K562 (cell line): ENCODE data around the gene SOX8. TPM values are rescaled to one million over a fixed set of nuclear protein-coding genes. Genes with fewer than 3 reads are reported as not detected.

Experiments used
- ATAC-seq: fragments of 200-7000 bp; cut with Tn5 transposase; 3 replicates; pipeline ENCODE4 v1.9.1; 2020; ENCODE audit warnings: moderate library complexity
- BruUV-seq: library from RNA; stranded (reverse); fragments of 400-500 nt; replicated peaks from 2 replicates; lab custom pipeline; 2021; lab: Mats Ljungman, UMichigan
- CTCF ChIA-PET: fragments of 300-600 bp; formaldehyde crosslinking; extraction: SDS; loops from one replicate; lab custom pipeline; 2021; ENCODE audit warnings: low intra/inter-chr PET ratio; lab: Yijun Ruan, JAX
- POLR2A ChIA-PET: fragments of 300-600, 350-650 bp; sonication (Branson Sonifier 250); formaldehyde crosslinking; extraction: SDS; loops from one replicate; lab custom pipeline; 2021; ENCODE audit warnings: antibody characterized with exemption, inconsistent platforms; lab: Yijun Ruan, JAX
- DNase-seq, 4 experiments: peaks; one replicate each; pipeline versions ENCODE4 v3.0.0 to v3.0.0-alpha.2; 2011 to 2018; ENCODE audit warnings: low spot score in 3 of 4, mixed read lengths in 3 of 4; ENCODE audit errors: extremely low read depth in 1 of 4
- FAIRE-seq: peaks from 2 replicates; lab custom pipeline; 2011; peaks lifted over from hg19 to GRCh38; lab: Jason Lieb, UNC
- H2AFZ ChIP-seq: 2 replicates; pipeline ENCODE4 v1.6.0; 2011; ENCODE audit warnings: low read depth, low read length, control low read depth, inconsistent platforms
- H3K27ac ChIP-seq: fragments of 200-600 bp; 3 replicates; pipeline ENCODE4 v1.8.0; 2011; ENCODE audit warnings: low read depth, mild to moderate bottlenecking, control low read depth, inconsistent platforms, low read length, moderate library complexity, mixed read lengths; ENCODE audit errors: extremely low read depth
- H3K27me3 ChIP-seq, 2 experiments: fragments of 300-600 bp in 1 of 2; 2 replicates in 1 of 2; 3 replicates in 1 of 2; pipeline versions ENCODE4 v1.6.0 to v1.8.0; 2011; ENCODE audit warnings: inconsistent platforms in 2 of 2, low read length in 2 of 2, mild to moderate bottlenecking in 1 of 2, mixed read lengths in 1 of 2, moderate library complexity in 1 of 2; ENCODE audit not compliant: control insufficient read depth in 2 of 2, insufficient read depth in 2 of 2
- H3K36me3 ChIP-seq: fragments of 300-600 bp; 3 replicates; pipeline ENCODE4 v1.8.0; 2011; ENCODE audit warnings: mild to moderate bottlenecking, low read length, inconsistent platforms; ENCODE audit not compliant: control insufficient read depth, insufficient read depth
- H3K4me1 ChIP-seq, 2 experiments: fragments of 200-600 bp in 1 of 2; replicated peaks in 1 of 2; 2 replicates in 1 of 2; 3 replicates in 1 of 2; pipeline versions ENCODE4 v1.5.1 to v1.8.0; 2011; ENCODE audit warnings: inconsistent platforms in 2 of 2, low read length in 2 of 2, mild to moderate bottlenecking in 1 of 2, mixed read lengths in 1 of 2, moderate library complexity in 1 of 2; ENCODE audit not compliant: control insufficient read depth in 2 of 2, insufficient read depth in 2 of 2
- H3K4me2 ChIP-seq: 2 replicates; pipeline ENCODE4 v1.6.1; 2011; ENCODE audit warnings: low read length, control low read depth, inconsistent platforms, mixed read lengths; ENCODE audit not compliant: insufficient read depth
- H3K4me3 ChIP-seq: fragments of 200-600 bp; sonication (generic), shearing (Covaris generic); 2 replicates; pipeline ENCODE4 v1.5.1; 2016; ENCODE audit warnings: control low read depth, inconsistent platforms
- H3K79me2 ChIP-seq: fragments of 200-600 bp; 3 replicates; pipeline ENCODE4 v1.8.0; 2011; ENCODE audit warnings: low read length, inconsistent platforms; ENCODE audit not compliant: control insufficient read depth, insufficient read depth
- H3K9ac ChIP-seq, 2 experiments: 2 replicates each; pipeline versions ENCODE4 v1.6.0 to v1.6.1; 2011; ENCODE audit warnings: low read depth in 2 of 2, low read length in 2 of 2, control low read depth in 1 of 2, inconsistent platforms in 1 of 2, mild to moderate bottlenecking in 1 of 2, mixed read lengths in 1 of 2; ENCODE audit not compliant: insufficient read depth in 1 of 2
- H3K9me1 ChIP-seq: one replicate; pipeline ENCODE4 v1.6.0; 2011; ENCODE audit warnings: inconsistent platforms, mild to moderate bottlenecking, low read length, moderate library complexity; ENCODE audit not compliant: control insufficient read depth, insufficient read depth
- H3K9me3 ChIP-seq: replicated peaks from 2 replicates; pipeline ENCODE4 v1.5.1; 2011; ENCODE audit warnings: low read depth, low read length, inconsistent platforms; ENCODE audit not compliant: control insufficient read depth, insufficient read depth
- H4K20me1 ChIP-seq: replicated peaks from 2 replicates; pipeline ENCODE4 v1.6.1; 2011; ENCODE audit warnings: low read length, inconsistent platforms, mixed read lengths; ENCODE audit not compliant: control insufficient read depth, insufficient read depth
- CBX2 ChIP-seq: fragments of 200-600 bp; sonication (generic); IDR thresholded peaks from one replicate; pipeline ENCODE4 v1.6.1; 2012; ENCODE audit warnings: mild to moderate bottlenecking, low read length, inconsistent platforms; ENCODE audit not compliant: insufficient read depth, poor library complexity, severe bottlenecking
- CCNT2 ChIP-seq: IDR thresholded peaks from 2 replicates; pipeline ENCODE4 v1.6.1; 2011; ENCODE audit warnings: borderline replicate concordance, low read depth, mild to moderate bottlenecking, moderate library complexity, mixed read lengths, low read length; ENCODE audit not compliant: insufficient read length; ENCODE audit errors: extremely low read depth
- DEAF1 ChIP-seq: fragments of 450-650 bp; formaldehyde crosslinking; IDR thresholded peaks from 2 replicates; pipeline ENCODE4 v1.4.0; 2020; ENCODE audit warnings: mild to moderate bottlenecking, moderate library complexity
- DMBX1 ChIP-seq: fragments of 250-450 bp; sonication (Bioruptor Pico); IDR thresholded peaks from 2 replicates; pipeline ENCODE4 v1.8.0; 2022; ENCODE audit warnings: inconsistent platforms, mild to moderate bottlenecking, moderate library complexity, borderline replicate concordance
- ETS1 ChIP-seq: conservative IDR thresholded peaks from 2 replicates; pipeline ENCODE4 v1.6.1; 2011; ENCODE audit warnings: low read depth, mild to moderate bottlenecking, low read length; ENCODE audit not compliant: control insufficient read depth
- FOXO4 ChIP-seq: fragments of 450-650 bp; formaldehyde crosslinking; IDR thresholded peaks from 2 replicates; pipeline ENCODE4 v1.4.0; 2020; ENCODE audit warnings: mild to moderate bottlenecking, moderate library complexity
- L3MBTL2 ChIP-seq: fragments of 450-650 bp; IDR thresholded peaks from 2 replicates; pipeline ENCODE4 v1.6.1; 2016; ENCODE audit warnings: mild to moderate bottlenecking, moderate library complexity
- NEUROD1 ChIP-seq: fragments of 150-350 bp; IDR thresholded peaks from 2 replicates; pipeline ENCODE4 v1.6.1; 2014; ENCODE audit warnings: borderline replicate concordance, low read length, low read depth; ENCODE audit not compliant: partially characterized antibody
- OTX1 ChIP-seq: fragments of 450-650 bp; formaldehyde crosslinking; IDR thresholded peaks from 2 replicates; pipeline ENCODE4 v1.4.0; 2022; ENCODE audit warnings: mild to moderate bottlenecking
- PHB2 ChIP-seq: fragments of 450-650 bp; IDR thresholded peaks from 2 replicates; pipeline ENCODE4 v1.6.1; 2017; ENCODE audit warnings: low read depth
- PHTF2 ChIP-seq: fragments of 250-450 bp; sonication (Bioruptor Pico); IDR thresholded peaks from 2 replicates; pipeline ENCODE4 v1.5.0; 2021; ENCODE audit warnings: mild to moderate bottlenecking
- RCOR1 ChIP-seq, 2 experiments: IDR thresholded peaks; 2 replicates each; pipeline ENCODE4 v1.6.1; 2012; ENCODE audit warnings: low read depth in 2 of 2, low read length in 2 of 2, borderline replicate concordance in 1 of 2, improper control_type of control experiment in 1 of 2
- SAFB2 ChIP-seq: fragments of 200-400 bp; formaldehyde crosslinking; IDR thresholded peaks from 2 replicates; pipeline ENCODE4 v1.6.1; 2018; ENCODE audit warnings: borderline replicate concordance, low read length, low read depth, moderate library complexity; ENCODE audit not compliant: severe bottlenecking
- ZNF408 ChIP-seq: fragments of 250-450 bp; sonication (Bioruptor Pico); IDR thresholded peaks from 2 replicates; pipeline ENCODE4 v1.4.0; 2020; ENCODE audit warnings: low read depth, mild to moderate bottlenecking, moderate library complexity
- ZNF699 ChIP-seq: fragments of 250-450 bp; sonication (Bioruptor Pico); IDR thresholded peaks from 2 replicates; pipeline ENCODE4 v1.8.0; 2021; ENCODE audit warnings: mild to moderate bottlenecking, moderate library complexity; ENCODE audit not compliant: insufficient replicate concordance
- WGBS: fragments of 100-300 bp; shearing (Covaris generic); methylation state at CpG from one replicate; pipeline ENCODE4 v1.1.6; 2016; ENCODE audit warnings: low coverage, mixed read lengths; ENCODE audit not compliant: insufficient coverage; ENCODE audit errors: missing lambda C conversion rate; 5-methylcytosine and 5-hydroxymethylcytosine counted together
- in situ Hi-C: fragments of 300-500 bp; cut with MboI; formaldehyde crosslinking; loops from 4 replicates; pipeline ENCODE4 v1.15.0; 2018; ENCODE audit warnings: inconsistent platforms, mixed read lengths
- intact Hi-C: fragments of 100-400 bp; cut with micrococcal nuclease; formaldehyde crosslinking; loops from 2 replicates; pipeline ENCODE4 v1.14.2; 2022
- polyA plus RNA-seq, 8 experiments: library from polyadenylated mRNA; depleted of rRNA in 4 of 8; stranded (reverse) in 5 of 8; unstranded in 3 of 8; fragments of >200 nt; fragmentation: Nextera tagmentation in 2 of 8; fragmentation: Illumina TruSeq in 1 of 8; extraction: Ambion mirVana in 2 of 8; extraction: Trizol in 1 of 8; gene quantifications; 2 replicates each; pipeline versions ENCODE4 v1.2.1 to v1.2.3, GENCODE V29; 2011 to 2014; ENCODE audit warnings: inconsistent platforms in 1 of 8, missing spikeins in 1 of 8
- total RNA-seq, 7 experiments: library from RNA; depleted of rRNA in 6 of 7; stranded (reverse); fragments of >200 nt in 6 of 7; fragmentation: Illumina TruSeq in 2 of 7; extraction: Trizol in 2 of 7; gene quantifications; 2 replicates each; pipeline versions ENCODE4 v1.2.1 to v1.2.3, GENCODE V29; 2011 to 2021; ENCODE audit warnings: low replicate concordance in 1 of 7

The SOX8 gene
- total and polyA plus RNA-seq, 9 of the 15 experiments (the other 6 are each of a cell fraction or from before 2014, with no cell fraction given) = 0.07 to 0.15 (median 0.15) TPM; not detected in 6

- no peak for FAIRE-seq
- no peak for ATAC-seq
- 0% methylated on average over 5 of the region's 8 CpGs for WGBS
- in situ Hi-C loops = no loop called here
- ChIA-PET CTCF (no interaction called here), POLR2A (interaction anchor here (1.3 kb wide), 1 partner anchor 12 kb away, joined by 5 read pairs; no protein-coding TSS in a partner anchor)
- Histone ChIP-seq H3K4me3 (no peak overlapping the region), H3K36me3 (no peaks in the 10 kb centered on the region), H2AFZ (no peak overlapping the region), H4K20me1 (peaks cover 16% of the 10 kb centered on the region; the same call in 1 of the 2 replicates), H3K4me1 (peaks cover 0 to 17% of the 10 kb centered on the region in 2 experiments; a peak in 1 of 5 replicates), H3K79me2 (no peaks in the 10 kb centered on the region), H3K9me3 (no peaks in the 10 kb centered on the region), H3K4me2 (no peak overlapping the region), H3K9me1 (no peaks in the 10 kb centered on the region), H3K9ac (no peak overlapping the region), H3K27ac (no peak overlapping the region), H3K27me3 (peaks cover 29 to 81% of the 10 kb centered on the region in 2 experiments; a peak in 4 of 5 replicates)
- DNase-seq = no peak
- intact Hi-C loops = no loop called here
- BruUV-seq = no TSS peak
- TF ChIP-seq FOXO4 (CRISPR knock-in tag) (no peak), PHB2 (no peak), SAFB2 (no peak), DMBX1 (no peak), PHTF2 (CRISPR knock-in tag) (no peak), L3MBTL2 (no peak), CBX2 (no peak), ZNF699 (CRISPR knock-in tag) (no peak), DEAF1 (CRISPR knock-in tag) (no peak), ZNF408 (CRISPR knock-in tag) (no peak), ETS1 (no peak), RCOR1 (IDR thresholded peaks at IDR 0.05; ENCODE audit: borderline replicate concordance in 1 of 2, low read depth in 2 of 2, low read length in 2 of 2) (no peak), CCNT2 (no peak), OTX1 (no peak), NEUROD1 (no peak)
Observed at GRCh38 chr16:1014221-1014620, 32.7 kb downstream of the SOX8 start.
